ENCODE measurements around the gene GFI1B.
"Not testable (repeated sequence)": the region's sequence is repeated elsewhere in the genome, so short reads cannot be mapped to it uniquely, and the experiment has no call there.

Gene GFI1B

GRCh38 chr9:133037775-133038515 is 59.5 kb downstream of the GFI1B start:
- H3K4me3 ChIP-seq (replicated peaks; ENCODE audit: low read depth, low read length) = no peak overlapping the region
- no peak for TF ChIP-seq CTCF (IDR thresholded peaks at IDR 0.05; ENCODE audit: low read length, missing control alignments)
- DNase-seq (ENCODE audit: low read depth) = no peak

- DNase-seq (ENCODE audit: low read depth) = peak; percentile 56
- peak; percentile 57 for TF ChIP-seq CTCF (IDR thresholded peaks at IDR 0.05; ENCODE audit: low read length, missing control alignments)
- not testable (repeated sequence) for H3K4me3 ChIP-seq (replicated peaks; ENCODE audit: low read depth, low read length)
Measured at GRCh38 chr9:133040892-133041479, 62.5 kb downstream of the GFI1B start.

Data from fibroblast of pulmonary artery (primary cell).